Measurements from ENCODE around the gene PDCD2. TPM values are rescaled to one million over a fixed set of nuclear protein-coding genes. Genes with fewer than 3 reads are reported as not detected.
A peak's percentile ranks its signal among the peaks of the same experiment; 100 is the strongest.
"Not testable (repeated sequence)": the region's sequence is repeated elsewhere in the genome, so short reads cannot be mapped to it uniquely, and the experiment has no call there.

PDCD2 gene
- polyA plus RNA-seq (ENCODE audit: insufficient read depth in 1 of 5, insufficient read length in 5 of 5, low replicate concordance in 1 of 5), result 10 to 100 TPM; 66.3 to 76.3 (median 67.2) TPM
- long read RNA-seq, donor 1, transcript PDCD2-209 (6 exons, 1,082 nt), result minor isoform, 6 of 45 reads
- long read RNA-seq, donor 1, transcript PDCD2-204 (3 exons, 2,657 nt), result minor isoform, 8 of 45 reads
- long read RNA-seq, donor 1, transcript PDCD2-208 (6 exons, 3,378 nt), result major isoform, 23 of 45 reads
- long read RNA-seq, donor 1, partial matches to known transcripts, result 0 of 45 reads
- long read RNA-seq, donor 1, other reads (novel, unspliced or antisense), result 0 of 45 reads
- long read RNA-seq, donor 2, transcript PDCD2-215 (4 exons, 1,287 nt), result minor isoform, 7 of 31 reads
- long read RNA-seq, donor 2, transcript PDCD2-208 (6 exons, 3,378 nt), result major isoform, 12 of 31 reads
- long read RNA-seq, donor 2, partial matches to known transcripts, result 5 of 31 reads
- long read RNA-seq, donor 2, other reads (novel, unspliced or antisense), result 0 of 31 reads
- long read RNA-seq, donor 3, transcript PDCD2-208 (6 exons, 3,378 nt), result major isoform, 12 of 29 reads
- long read RNA-seq, donor 3, partial matches to known transcripts, result 6 of 29 reads
- long read RNA-seq, donor 3, other reads (novel, unspliced or antisense), result 0 of 29 reads
- long read RNA-seq, donor 4, transcript PDCD2-208 (6 exons, 3,378 nt), result major isoform, 12 of 17 reads
- long read RNA-seq, donor 4, partial matches to known transcripts, result 0 of 17 reads
- long read RNA-seq, donor 4, other reads (novel, unspliced or antisense), result 0 of 17 reads
- long read RNA-seq, donor 5, transcript PDCD2-208 (6 exons, 3,378 nt), result major isoform, 16 of 42 reads
- long read RNA-seq, donor 5, transcript PDCD2-204 (3 exons, 2,657 nt), result minor isoform, 5 of 42 reads
- long read RNA-seq, donor 5, transcript PDCD2-215 (4 exons, 1,287 nt), result minor isoform, 5 of 42 reads
- long read RNA-seq, donor 5, partial matches to known transcripts, result 7 of 42 reads
- long read RNA-seq, donor 5, other reads (novel, unspliced or antisense), result 0 of 42 reads
- long read RNA-seq, donor 6, transcript PDCD2-215 (4 exons, 1,287 nt), result minor isoform, 7 of 46 reads
- long read RNA-seq, donor 6, transcript PDCD2-208 (6 exons, 3,378 nt), result major isoform, 23 of 46 reads
- long read RNA-seq, donor 6, partial matches to known transcripts, result 0 of 46 reads
- long read RNA-seq, donor 6, other reads (novel, unspliced or antisense), result 0 of 46 reads
- long read RNA-seq, donor 7, transcript PDCD2-208 (6 exons, 3,378 nt), result major isoform, 9 of 18 reads
- long read RNA-seq, donor 7, partial matches to known transcripts, result 0 of 18 reads
- long read RNA-seq, donor 7, other reads (novel, unspliced or antisense), result 0 of 18 reads
- long read RNA-seq, donor 8, partial matches to known transcripts, result 0 of 11 reads
- long read RNA-seq, donor 8, other reads (novel, unspliced or antisense), result 0 of 11 reads

- DNase-seq, result peak; percentile 85
Measured at GRCh38 chr6:170584181-170584953, at the start of gene PDCD2. TSS of gene PDCD2 (minus strand) at chr6:170584637. CDS start at chr6:170584581, 56 bp downstream.

- not testable (repeated sequence) for DNase-seq
Measured at GRCh38 chr6:170616020-170616554, 31.6 kb upstream of the PDCD2 start.

GRCh38 chr6:170612256-170612804 is 27.9 kb upstream of the PDCD2 start:
- not testable (repeated sequence) for DNase-seq

GRCh38 chr6:170609225-170609624 is 24.8 kb upstream of the PDCD2 start:
- DNase-seq, result not testable (repeated sequence)

- DNase-seq, result no peak
Measured at GRCh38 chr6:170605574-170606259, 21.3 kb upstream of the PDCD2 start.

- no peak for DNase-seq
Measured at GRCh38 chr6:170597278-170597677, 12.8 kb upstream of the PDCD2 start.

- no peak for DNase-seq
Measured at GRCh38 chr6:170596426-170596825, 12.0 kb upstream of the PDCD2 start.

GRCh38 chr6:170590725-170591124 is 6.3 kb upstream of the PDCD2 start:
- no peak for DNase-seq

GRCh38 chr6:170584954-170585498 is 589 bp upstream of the PDCD2 start:
- peak; percentile 22 to 30 for DNase-seq

GRCh38 chr6:170583756-170584180 is 669 bp downstream of the PDCD2 start:
- no peak for DNase-seq

GRCh38 chr6:170578909-170579308 is 5.5 kb downstream of the PDCD2 start:
- DNase-seq, result no peak

- DNase-seq, result no peak
Measured at GRCh38 chr6:170575250-170575649, 9.2 kb downstream of the PDCD2 start.

- no peak for DNase-seq
Measured at GRCh38 chr6:170572704-170573466, 11.6 kb downstream of the PDCD2 start.

GRCh38 chr6:170564936-170565530 is 19.4 kb downstream of the PDCD2 start:
- DNase-seq, result no peak

- DNase-seq, result peak; percentile 18 to 35
Measured at GRCh38 chr6:170561555-170561954, 22.9 kb downstream of the PDCD2 start.

- no peak for DNase-seq
Measured at GRCh38 chr6:170555305-170555704, 29.1 kb downstream of the PDCD2 start.

- no peak for DNase-seq
Measured at GRCh38 chr6:170554796-170555137, 29.7 kb downstream of the PDCD2 start.

All from right lung (tissue), 10 donors.